Measurements from ENCODE around the gene SLC25A30.
"Not testable (repeated sequence)": the region's sequence is repeated elsewhere in the genome, so short reads cannot be mapped to it uniquely, and the experiment has no call there.

Gene SLC25A30

GRCh38 chr13:45388664-45389063 is 29.5 kb downstream of the SLC25A30 start:
- TF ChIP-seq ZFX (IDR thresholded peaks at IDR 0.05; ENCODE audit: borderline replicate concordance) = no peak
- TF ChIP-seq, protein P1, sequence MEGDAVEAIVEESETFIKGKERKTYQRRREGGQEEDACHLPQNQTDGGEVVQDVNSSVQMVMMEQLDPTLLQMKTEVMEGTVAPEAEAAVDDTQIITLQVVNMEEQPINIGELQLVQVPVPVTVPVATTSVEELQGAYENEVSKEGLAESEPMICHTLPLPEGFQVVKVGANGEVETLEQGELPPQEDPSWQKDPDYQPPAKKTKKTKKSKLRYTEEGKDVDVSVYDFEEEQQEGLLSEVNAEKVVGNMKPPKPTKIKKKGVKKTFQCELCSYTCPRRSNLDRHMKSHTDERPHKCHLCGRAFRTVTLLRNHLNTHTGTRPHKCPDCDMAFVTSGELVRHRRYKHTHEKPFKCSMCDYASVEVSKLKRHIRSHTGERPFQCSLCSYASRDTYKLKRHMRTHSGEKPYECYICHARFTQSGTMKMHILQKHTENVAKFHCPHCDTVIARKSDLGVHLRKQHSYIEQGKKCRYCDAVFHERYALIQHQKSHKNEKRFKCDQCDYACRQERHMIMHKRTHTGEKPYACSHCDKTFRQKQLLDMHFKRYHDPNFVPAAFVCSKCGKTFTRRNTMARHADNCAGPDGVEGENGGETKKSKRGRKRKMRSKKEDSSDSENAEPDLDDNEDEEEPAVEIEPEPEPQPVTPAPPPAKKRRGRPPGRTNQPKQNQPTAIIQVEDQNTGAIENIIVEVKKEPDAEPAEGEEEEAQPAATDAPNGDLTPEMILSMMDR (IDR thresholded peaks at IDR 0.05) = no peak
- no peak overlapping the region for H3K27ac ChIP-seq

- not testable (repeated sequence) for H3K27ac ChIP-seq
Measured at GRCh38 chr13:45386892-45387575, 31.1 kb downstream of the SLC25A30 start.

- no peak overlapping the region for H3K27ac ChIP-seq
- TF ChIP-seq, protein P1 (IDR thresholded peaks at IDR 0.05) = no peak
- TF ChIP-seq ZFX (IDR thresholded peaks at IDR 0.05; ENCODE audit: borderline replicate concordance) = no peak
Measured at GRCh38 chr13:45385907-45386553, 32.1 kb downstream of the SLC25A30 start.

DNA sequence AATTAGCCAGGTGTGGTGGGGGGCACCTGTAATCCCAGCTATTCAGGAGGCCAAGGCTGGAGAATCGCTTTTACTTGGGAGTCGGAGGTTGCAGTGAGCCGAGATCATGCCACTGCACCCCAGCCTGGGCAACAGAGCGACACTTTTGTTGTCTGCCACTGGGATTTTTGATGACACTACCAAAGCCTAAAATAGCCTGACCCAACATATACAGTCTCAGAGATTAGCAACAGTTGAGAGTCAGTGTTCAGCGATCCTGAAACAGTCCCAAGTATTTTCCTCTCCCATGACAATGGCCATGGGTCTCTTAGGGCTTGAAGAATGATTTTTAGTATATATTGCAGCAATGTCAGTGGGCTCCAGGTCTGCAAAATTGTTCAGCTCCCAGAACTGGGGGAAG is 32.9 kb downstream of the SLC25A30 start:
- H3K27ac ChIP-seq = no peak overlapping the region

DNA sequence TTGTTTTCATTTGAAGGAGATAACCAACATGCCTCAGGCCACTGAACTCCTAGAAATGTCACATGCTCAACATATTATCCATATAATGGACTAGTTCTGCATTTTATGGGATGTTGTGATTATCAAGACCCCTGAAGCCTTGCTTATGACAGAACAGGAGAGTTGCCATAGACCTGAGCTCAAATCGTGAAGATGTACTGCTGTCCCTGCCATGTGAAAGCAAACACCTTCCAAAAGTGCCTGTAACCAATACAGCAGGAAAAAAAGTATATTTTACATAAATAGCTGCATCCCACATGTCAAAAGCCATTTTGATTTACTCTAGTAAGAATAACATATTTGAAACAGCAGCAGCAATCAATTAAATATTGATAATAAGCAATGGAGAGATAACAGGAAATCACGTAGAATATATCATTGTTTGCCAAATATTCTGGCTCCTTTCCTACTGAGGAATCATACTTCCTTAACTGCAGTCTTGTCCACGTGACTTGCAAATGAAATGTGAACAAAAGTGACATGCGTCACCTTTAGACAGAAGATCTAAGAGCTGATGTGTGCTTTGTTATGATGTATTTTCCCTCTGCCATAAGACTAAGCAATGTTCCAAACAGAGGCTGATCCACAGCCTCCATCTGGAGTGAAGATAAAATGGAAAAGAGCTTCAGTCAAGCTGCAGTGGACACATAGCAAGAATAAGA is 33.5 kb downstream of the SLC25A30 start:
- no peak overlapping the region for H3K27ac ChIP-seq
- no peak for TF ChIP-seq ZFX (IDR thresholded peaks at IDR 0.05; ENCODE audit: borderline replicate concordance)
- TF ChIP-seq, protein P1 (IDR thresholded peaks at IDR 0.05) = no peak

More for the DNA sequence above, 32.9 kb downstream of the SLC25A30 start:
- no peak for TF ChIP-seq ZFX (IDR thresholded peaks at IDR 0.05; ENCODE audit: borderline replicate concordance)
- TF ChIP-seq, protein P1 (IDR thresholded peaks at IDR 0.05) = no peak

- H3K27ac ChIP-seq = not testable (repeated sequence)
Measured at GRCh38 chr13:45382739-45383138, 35.4 kb downstream of the SLC25A30 start.

DNA sequence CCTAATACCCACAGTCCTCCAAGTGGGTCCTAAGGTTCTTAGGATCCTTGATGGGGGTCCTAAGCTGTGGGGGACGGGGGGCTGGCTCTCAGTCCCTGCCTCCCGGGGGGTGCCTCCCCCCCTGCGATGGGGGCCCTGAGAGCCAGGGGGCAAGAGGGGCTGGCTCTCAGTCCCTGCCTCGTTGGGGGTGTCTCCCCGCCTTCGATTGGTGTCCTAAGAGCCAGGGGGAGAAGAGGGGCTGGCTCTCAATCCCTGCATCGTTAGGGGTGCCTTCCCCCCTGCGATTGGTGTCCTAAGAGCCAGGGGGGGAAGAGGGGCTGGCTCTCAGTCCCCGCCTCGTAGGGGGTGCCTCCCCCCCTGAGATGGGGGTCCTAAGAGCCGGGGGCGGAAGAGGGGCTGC is 37.0 kb downstream of the SLC25A30 start:
- no peak for TF ChIP-seq ZFX (IDR thresholded peaks at IDR 0.05; ENCODE audit: borderline replicate concordance)
- TF ChIP-seq, protein P1 (IDR thresholded peaks at IDR 0.05) = no peak
- H3K27ac ChIP-seq = no peak overlapping the region

DNA sequence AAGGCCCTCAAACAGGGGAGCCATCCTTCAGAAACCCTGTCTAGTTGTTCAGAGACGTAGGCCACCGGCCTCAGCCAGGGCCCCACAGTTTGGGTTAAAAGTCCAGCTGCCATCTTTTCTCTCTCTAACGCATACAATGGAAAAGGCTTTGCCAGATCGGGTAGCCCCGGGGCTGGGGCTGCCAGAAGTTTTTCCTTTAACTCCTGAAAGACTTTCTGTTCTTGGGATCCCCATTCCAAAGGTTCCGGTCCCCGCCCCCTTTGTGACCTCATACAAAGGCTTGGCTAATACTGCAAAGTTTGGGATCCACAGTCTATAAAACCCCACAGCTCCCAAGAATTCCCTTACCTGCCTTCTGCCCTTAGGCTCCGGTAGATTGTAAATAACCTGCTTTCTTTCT is 37.5 kb downstream of the SLC25A30 start:
- H3K27ac ChIP-seq = not testable (repeated sequence)

GRCh38 chr13:45379516-45379915 is 38.7 kb downstream of the SLC25A30 start:
- H3K27ac ChIP-seq = not testable (repeated sequence)

- not testable (repeated sequence) for H3K27ac ChIP-seq
Measured at GRCh38 chr13:45378786-45379185, 39.4 kb downstream of the SLC25A30 start.

DNA sequence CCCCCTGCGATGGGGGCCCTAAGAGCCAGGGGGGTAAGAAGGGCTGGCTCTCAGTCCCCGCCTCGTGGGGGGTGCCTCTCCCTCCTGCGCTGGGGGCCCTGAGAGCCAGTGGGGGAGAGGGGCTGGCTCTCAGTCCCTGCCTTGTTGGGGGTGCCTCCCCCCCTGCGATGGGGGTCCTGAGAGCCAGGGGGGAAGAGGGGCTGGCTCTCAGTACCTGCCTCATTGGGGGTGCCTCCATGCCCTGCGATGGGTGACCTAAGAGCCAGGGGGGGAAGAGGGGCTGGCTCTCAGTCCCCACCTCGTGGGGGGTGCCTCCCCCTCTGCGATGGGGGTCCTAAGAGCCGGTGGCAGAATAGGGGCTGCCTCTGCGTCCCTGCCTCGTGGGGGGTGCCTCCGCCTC is 40.9 kb downstream of the SLC25A30 start:
- not testable (repeated sequence) for H3K27ac ChIP-seq

GRCh38 chr13:45376651-45377050 is 41.5 kb downstream of the SLC25A30 start:
- not testable (repeated sequence) for H3K27ac ChIP-seq

All from 22Rv1 (cell line).